SK-N-SH (cell line): ENCODE measurements around the gene RAI1. TPM values are rescaled to one million over a fixed set of nuclear protein-coding genes. Genes with fewer than 3 reads are reported as not detected.

Experiments
- CTCF ChIA-PET: fragments of 300-600, 350-600 bp; formaldehyde crosslinking; extraction: SDS; loops from one replicate; lab custom pipeline; 2021; lab: Yijun Ruan, JAX
- POLR2A ChIA-PET: fragments of 350-600 bp; sonication (Branson Sonifier 250); formaldehyde crosslinking; extraction: SDS; loops from one replicate; lab custom pipeline; 2020; ENCODE audit warnings: antibody characterized with exemption, inconsistent platforms; lab: Yijun Ruan, JAX
- DNase-seq: peaks from one replicate; pipeline ENCODE4 v3.0.0; 2012
- H2AFZ ChIP-seq: fragments of 200-600 bp; sonication (generic); 2 replicates; pipeline ENCODE4 v1.8.1; 2016; ENCODE audit warnings: antibody characterized with exemption, mild to moderate bottlenecking, low read depth
- H3F3A ChIP-seq: fragments of 200-600 bp; sonication (generic); replicated peaks from 2 replicates; pipeline ENCODE3; 2016; ENCODE audit warnings: antibody characterized with exemption, mild to moderate bottlenecking; ENCODE audit not compliant: insufficient read depth
- H3K27ac ChIP-seq, 2 experiments: fragments of 200-500 bp in 1 of 2; fragments of 200-600 bp in 1 of 2; sonication (Bioruptor generic) in 1 of 2; sonication (generic), shearing (Covaris generic) in 1 of 2; 2 replicates each; pipeline versions ENCODE4 v1.5.1 to v1.6.1; 2014 to 2016; ENCODE audit warnings: low read depth in 2 of 2, inconsistent platforms in 1 of 2, low read length in 1 of 2, mild to moderate bottlenecking in 1 of 2, mixed read lengths in 1 of 2
- H3K27me3 ChIP-seq: fragments of 200-600 bp; sonication (generic), shearing (Covaris generic); 2 replicates; pipeline ENCODE4 v1.6.1; 2016; ENCODE audit warnings: mixed run types; ENCODE audit not compliant: insufficient read depth
- H3K36me3 ChIP-seq, 2 experiments: fragments of 200-500 bp in 1 of 2; fragments of 200-600 bp in 1 of 2; sonication (Bioruptor generic) in 1 of 2; sonication (generic) in 1 of 2; replicated peaks in 1 of 2; 2 replicates each; pipeline versions ENCODE3 to v1.5.1; 2014 to 2016; ENCODE audit warnings: low read length in 1 of 2, mild to moderate bottlenecking in 1 of 2; ENCODE audit not compliant: insufficient read depth in 2 of 2, control insufficient read depth in 1 of 2
- H3K4me1 ChIP-seq, 2 experiments: fragments of 200-500 bp in 1 of 2; fragments of 200-600 bp in 1 of 2; sonication (Bioruptor generic) in 1 of 2; sonication (generic), shearing (Covaris generic) in 1 of 2; 2 replicates each; pipeline versions ENCODE4 v1.5.1 to v1.6.1; 2014 to 2016; ENCODE audit warnings: low read depth in 1 of 2, low read length in 1 of 2, mixed run types in 1 of 2; ENCODE audit not compliant: insufficient read depth in 2 of 2, control insufficient read depth in 1 of 2
- H3K4me2 ChIP-seq: fragments of 200-600 bp; sonication (generic), shearing (Covaris generic); 2 replicates; pipeline ENCODE4 v1.6.1; 2017; ENCODE audit warnings: mixed run types
- H3K4me3 ChIP-seq, 2 experiments: fragments of 200-500 bp in 1 of 2; fragments of 200-600 bp in 1 of 2; sonication (Bioruptor generic) in 1 of 2; sonication (generic), shearing (Covaris generic) in 1 of 2; 2 replicates each; pipeline versions ENCODE4 v1.5.1 to v1.8.1; 2014 to 2016; ENCODE audit warnings: low read depth in 2 of 2, inconsistent platforms in 1 of 2, low read length in 1 of 2, mild to moderate bottlenecking in 1 of 2, mixed read lengths in 1 of 2, moderate library complexity in 1 of 2
- H3K79me2 ChIP-seq: fragments of 200-600 bp; sonication (generic); 2 replicates; pipeline ENCODE4 v1.8.1; 2017; ENCODE audit warnings: mild to moderate bottlenecking; ENCODE audit not compliant: insufficient read depth
- H3K9ac ChIP-seq: fragments of 200-600 bp; sonication (generic); 2 replicates; pipeline ENCODE4 v1.6.1; 2017; ENCODE audit warnings: mixed run types
- H3K9me2 ChIP-seq: fragments of 200-600 bp; sonication (generic); 2 replicates; pipeline ENCODE4 v1.6.1; 2017; ENCODE audit warnings: mixed run types
- H3K9me3 ChIP-seq: fragments of 200-600 bp; sonication (generic); 2 replicates; pipeline ENCODE4 v1.6.1; 2017; ENCODE audit warnings: mixed run types, mild to moderate bottlenecking, moderate library complexity
- H4K20me1 ChIP-seq: fragments of 200-600 bp; sonication (generic); 2 replicates; pipeline ENCODE4 v1.6.1; 2017; ENCODE audit warnings: mild to moderate bottlenecking, mixed run types; ENCODE audit not compliant: insufficient read depth
- CHD2 ChIP-seq: fragments of 150-350 bp; IDR thresholded peaks from 2 replicates; pipeline ENCODE4 v1.6.1; 2018; ENCODE audit warnings: low read length; ENCODE audit not compliant: partially characterized antibody
- EP300 ChIP-seq, 2 experiments: IDR thresholded peaks; 2 replicates each; pipeline versions ENCODE4 v1.4.0 to v1.6.1; 2012; ENCODE audit warnings: borderline replicate concordance in 1 of 2, low read depth in 1 of 2, low read length in 1 of 2
- FOSL2 ChIP-seq: IDR thresholded peaks from 2 replicates; pipeline ENCODE4 v1.4.0; 2012; ENCODE audit warnings: low read depth, mild to moderate bottlenecking, moderate library complexity, borderline replicate concordance
- GABPA ChIP-seq: IDR thresholded peaks from 2 replicates; pipeline ENCODE4 v1.4.0; 2012; ENCODE audit warnings: low read depth, mild to moderate bottlenecking
- GATA2 ChIP-seq: sonication (generic); formaldehyde crosslinking; IDR thresholded peaks from 2 replicates; pipeline ENCODE4 v1.5.0; 2020; ENCODE audit warnings: mild to moderate bottlenecking, missing genetic modification reagents
- IRF3 ChIP-seq: fragments of 150-350 bp; IDR thresholded peaks from 2 replicates; pipeline ENCODE4 v1.6.1; 2016; ENCODE audit warnings: mild to moderate bottlenecking, low read depth, low read length
- JUND ChIP-seq: IDR thresholded peaks from 2 replicates; pipeline ENCODE4 v1.4.0; 2012
- MXI1 ChIP-seq: IDR thresholded peaks from 2 replicates; pipeline ENCODE4 v1.6.1; 2012; ENCODE audit warnings: mild to moderate bottlenecking, low read depth, low read length, improper control_type of control experiment
- NFIC ChIP-seq: IDR thresholded peaks from 2 replicates; pipeline ENCODE4 v1.4.0; 2012; ENCODE audit warnings: borderline replicate concordance
- NRF1 ChIP-seq: IDR thresholded peaks from 2 replicates; pipeline ENCODE4 v1.6.1; 2012; ENCODE audit warnings: low read depth, mild to moderate bottlenecking, low read length
- POLR2AphosphoS5 ChIP-seq: IDR thresholded peaks from 2 replicates; pipeline ENCODE4 v1.6.1; 2012; ENCODE audit warnings: low read depth, low read length
- RAD21 ChIP-seq: IDR thresholded peaks from 2 replicates; pipeline ENCODE4 v1.6.1; 2012; ENCODE audit warnings: mild to moderate bottlenecking, low read length
- RCOR1 ChIP-seq: fragments of 150-350 bp; IDR thresholded peaks from 2 replicates; pipeline ENCODE4 v1.6.1; 2017; ENCODE audit warnings: antibody characterized with exemption, low read length
- REST ChIP-seq: IDR thresholded peaks from 2 replicates; pipeline ENCODE4 v1.6.1; 2012; ENCODE audit warnings: mild to moderate bottlenecking, low read depth, low read length, moderate library complexity
- RFX5 ChIP-seq: IDR thresholded peaks from 2 replicates; pipeline ENCODE4 v1.6.1; 2012; ENCODE audit warnings: mild to moderate bottlenecking, improper control_type of control experiment, low read length
- RXRA ChIP-seq: IDR thresholded peaks from 2 replicates; pipeline ENCODE4 v1.4.0; 2012; ENCODE audit warnings: low read depth, mild to moderate bottlenecking, borderline replicate concordance
- SMC3 ChIP-seq: IDR thresholded peaks from 2 replicates; pipeline ENCODE4 v1.6.1; 2012; ENCODE audit warnings: low read depth, low read length, improper control_type of control experiment
- TCF12 ChIP-seq: IDR thresholded peaks from 2 replicates; pipeline ENCODE4 v1.4.0; 2012
- TEAD4 ChIP-seq: IDR thresholded peaks from 2 replicates; pipeline ENCODE4 v1.4.0; 2012; ENCODE audit warnings: mild to moderate bottlenecking, borderline replicate concordance; ENCODE audit not compliant: insufficient read depth
- USF2 ChIP-seq: fragments of 150-350 bp; IDR thresholded peaks from 2 replicates; pipeline ENCODE4 v1.6.1; 2017; ENCODE audit warnings: antibody characterized with exemption, low read length, low read depth, borderline replicate concordance
- WGBS: methylation state at CpG from one replicate; pipeline ENCODE4 v1.1.6; 2017; ENCODE audit warnings: low lambda C conversion rate; 5-methylcytosine and 5-hydroxymethylcytosine counted together
- polyA plus RNA-seq, 3 experiments: library from polyadenylated mRNA; depleted of rRNA; stranded (reverse); fragments of >200 nt; gene quantifications; 2 replicates each; pipeline ENCODE4 v1.2.3, GENCODE V29; 2012

The RAI1 gene
- polyA plus RNA-seq, 1 of the 3 experiments (the other 2 are of a cell fraction), result 4.7 TPM

- POLR2A ChIA-PET, result interaction anchor here (1.0 to 2.0 kb wide), 4 partner anchors 10 to 46 kb away, joined by 3 to 8 read pairs (median 4); no protein-coding TSS in a partner anchor
- WGBS, result 56% methylated on average over 3 of the region's 6 CpGs
- H3K79me2 ChIP-seq, result peaks cover 4% of the 10 kb centered on the region; the same call in 1 of the 2 replicates
- no peaks in the 10 kb centered on the region for H4K20me1 ChIP-seq
- peaks cover 2% of the 10 kb centered on the region for H3F3A ChIP-seq
- peak overlapping the region in 1 of 2 experiments; percentile 97; a peak in 2 of 4 replicates for H3K27ac ChIP-seq
- no peak overlapping the region for H2AFZ ChIP-seq
- no peaks in the 10 kb centered on the region for H3K9me3 ChIP-seq
- peaks cover 0 to 70% of the 10 kb centered on the region in 2 experiments; a peak in 1 of 4 replicates for H3K4me1 ChIP-seq
- CTCF ChIA-PET, result interaction anchor here (0.6 to 2.4 kb wide), 9 partner anchors 15 to 150 kb away, joined by 3 to 15 read pairs (median 3); no protein-coding TSS in a partner anchor
- TF ChIP-seq EP300 (IDR thresholded peaks at IDR 0.05; ENCODE audit: borderline replicate concordance in 1 of 2, low read depth in 1 of 2, low read length in 1 of 2) (peak in 1 of 2 experiments; percentile 30; a peak in 1 of 4 replicates), MXI1 (peak; percentile 97), JUND (no peak)
- no peaks in the 10 kb centered on the region for H3K9me2 ChIP-seq
- H3K9ac ChIP-seq, result no peak overlapping the region
- H3K4me3 ChIP-seq, result no peak overlapping the region
- no peak overlapping the region for H3K4me2 ChIP-seq
- no peak for DNase-seq
- H3K36me3 ChIP-seq, result no peaks in the 10 kb centered on the region
- H3K27me3 ChIP-seq, result no peaks in the 10 kb centered on the region
Observed at GRCh38 chr17:17830740-17831207, 149.5 kb downstream of the RAI1 start.

GRCh38 chr17:17831208-17832031 is 150.2 kb downstream of the RAI1 start:
- WGBS, result 65% methylated on average over 11 of the region's 12 CpGs
- H4K20me1 ChIP-seq, result no peaks in the 10 kb centered on the region
- no peak overlapping the region for H3K4me2 ChIP-seq
- no peak overlapping the region for H2AFZ ChIP-seq
- ChIA-PET CTCF (interaction anchor here (0.6 to 5.2 kb wide), 12 partner anchors 15 to 151 kb away, joined by 3 to 32 read pairs (median 3); no protein-coding TSS in a partner anchor), POLR2A (interaction anchor here (0.7 to 2.0 kb wide), 5 partner anchors 10 to 46 kb away, joined by 3 to 8 read pairs (median 4); no protein-coding TSS in a partner anchor)
- H3K36me3 ChIP-seq, result no peaks in the 10 kb centered on the region
- no peaks in the 10 kb centered on the region for H3K27me3 ChIP-seq
- H3K27ac ChIP-seq, result peak overlapping the region in 1 of 2 experiments; percentile 97; a peak in 2 of 4 replicates
- H3K79me2 ChIP-seq, result peaks cover 6% of the 10 kb centered on the region; the same call in 1 of the 2 replicates
- no peak overlapping the region for H3K9ac ChIP-seq
- H3F3A ChIP-seq, result no peaks in the 10 kb centered on the region
- no peaks in the 10 kb centered on the region for H3K9me3 ChIP-seq
- no peak overlapping the region for H3K4me3 ChIP-seq
- peaks cover 0 to 68% of the 10 kb centered on the region in 2 experiments; a peak in 1 of 4 replicates for H3K4me1 ChIP-seq
- H3K9me2 ChIP-seq, result no peaks in the 10 kb centered on the region
- DNase-seq, result peak; percentile 86
- peak; percentile 65 for TF ChIP-seq MXI1
- peak; percentile 89 for TF ChIP-seq CHD2
- no peak for TF ChIP-seq GABPA
- TF ChIP-seq RXRA, result no peak
- TF ChIP-seq POLR2AphosphoS5, result no peak
- TF ChIP-seq USF2, result no peak
- TF ChIP-seq EP300 (IDR thresholded peaks at IDR 0.05; ENCODE audit: borderline replicate concordance in 1 of 2, low read depth in 1 of 2, low read length in 1 of 2), result peak in 1 of 2 experiments; percentile 99; a peak in 2 of 4 replicates
- TF ChIP-seq RCOR1, result peak; percentile 95
- no peak for TF ChIP-seq FOSL2
- no peak for TF ChIP-seq RFX5
- no peak for TF ChIP-seq NFIC
- TF ChIP-seq RAD21, result peak; percentile 23; the same call in 1 of the 2 replicates
- TF ChIP-seq TCF12, result peak; percentile 35
- no peak; the same call in 1 of the 2 replicates for TF ChIP-seq SMC3
- TF ChIP-seq GATA2 (CRISPR knock-in tag), result peak; percentile 42; the same call in 1 of the 2 replicates
- no peak for TF ChIP-seq IRF3
- no peak for TF ChIP-seq NRF1
- TF ChIP-seq REST, result no peak
- TF ChIP-seq TEAD4, result no peak
